GM13976 (cell line): ENCODE results near the gene TYMS.

Experiments used
- DNase-seq: peaks from one replicate; pipeline ENCODE4 v3.0.0; 2012; ENCODE audit warnings: low spot score
- in situ Hi-C: fragments of 300-500 bp; cut with MboI; formaldehyde crosslinking; loops from one replicate; pipeline ENCODE4 v1.12.0; 2022; ENCODE audit warnings: low sequenced_read_pairs, mixed read lengths, inconsistent platforms; ENCODE audit not compliant: unreplicated experiment
- TF ChIP-seq, protein P1 (sequence below): IDR thresholded peaks from 2 replicates; pipeline ENCODE4 v1.5.1; 2012; ENCODE audit warnings: borderline replicate concordance, mild to moderate bottlenecking; ENCODE audit not compliant: insufficient read depth; ENCODE audit errors: extremely low read depth, missing control alignments, control extremely low read depth

The TYMS gene

DNA sequence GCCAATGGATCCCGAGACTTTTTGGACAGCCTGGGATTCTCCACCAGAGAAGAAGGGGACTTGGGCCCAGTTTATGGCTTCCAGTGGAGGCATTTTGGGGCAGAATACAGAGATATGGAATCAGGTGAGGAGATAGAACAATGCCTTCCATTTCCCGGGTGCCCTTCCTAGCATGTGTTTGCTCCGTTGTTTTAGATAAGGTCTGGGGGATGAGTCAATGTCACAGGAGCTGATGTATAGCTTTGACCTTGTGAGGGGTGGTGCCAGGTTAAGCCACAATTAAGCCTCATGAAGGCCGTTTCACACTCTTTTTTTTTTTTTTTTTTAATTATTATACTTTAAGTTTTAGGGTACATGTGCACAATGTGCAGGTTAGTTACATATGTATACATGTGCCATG, 4.7 kb downstream of the TYMS start:
- TF ChIP-seq, protein P1, sequence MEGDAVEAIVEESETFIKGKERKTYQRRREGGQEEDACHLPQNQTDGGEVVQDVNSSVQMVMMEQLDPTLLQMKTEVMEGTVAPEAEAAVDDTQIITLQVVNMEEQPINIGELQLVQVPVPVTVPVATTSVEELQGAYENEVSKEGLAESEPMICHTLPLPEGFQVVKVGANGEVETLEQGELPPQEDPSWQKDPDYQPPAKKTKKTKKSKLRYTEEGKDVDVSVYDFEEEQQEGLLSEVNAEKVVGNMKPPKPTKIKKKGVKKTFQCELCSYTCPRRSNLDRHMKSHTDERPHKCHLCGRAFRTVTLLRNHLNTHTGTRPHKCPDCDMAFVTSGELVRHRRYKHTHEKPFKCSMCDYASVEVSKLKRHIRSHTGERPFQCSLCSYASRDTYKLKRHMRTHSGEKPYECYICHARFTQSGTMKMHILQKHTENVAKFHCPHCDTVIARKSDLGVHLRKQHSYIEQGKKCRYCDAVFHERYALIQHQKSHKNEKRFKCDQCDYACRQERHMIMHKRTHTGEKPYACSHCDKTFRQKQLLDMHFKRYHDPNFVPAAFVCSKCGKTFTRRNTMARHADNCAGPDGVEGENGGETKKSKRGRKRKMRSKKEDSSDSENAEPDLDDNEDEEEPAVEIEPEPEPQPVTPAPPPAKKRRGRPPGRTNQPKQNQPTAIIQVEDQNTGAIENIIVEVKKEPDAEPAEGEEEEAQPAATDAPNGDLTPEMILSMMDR = no peak
- no peak for DNase-seq
- in situ Hi-C loops = no loop called here

DNA sequence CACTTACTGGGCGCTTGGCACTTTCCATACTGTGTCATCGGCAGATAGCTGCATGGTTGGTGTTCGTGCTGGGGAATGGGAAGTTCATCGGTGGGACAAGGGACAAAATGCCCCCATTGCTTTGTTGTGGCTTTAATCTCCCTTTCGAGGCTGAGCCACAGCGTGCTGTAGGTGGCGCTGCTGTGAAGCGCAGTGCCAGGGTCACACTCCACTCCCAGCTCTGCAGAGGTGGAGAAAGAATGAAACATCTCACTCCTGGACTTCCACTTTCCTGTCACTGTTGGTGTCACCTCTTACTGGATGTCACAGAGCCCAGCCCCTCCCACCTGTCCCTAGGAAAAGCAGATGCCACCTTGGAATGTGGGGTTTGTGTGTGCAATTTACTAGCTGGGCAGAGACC, 8.7 kb downstream of the TYMS start:
- TF ChIP-seq, protein P1 = peak; percentile 15
- no peak for DNase-seq
- in situ Hi-C loops = no loop called here

DNA sequence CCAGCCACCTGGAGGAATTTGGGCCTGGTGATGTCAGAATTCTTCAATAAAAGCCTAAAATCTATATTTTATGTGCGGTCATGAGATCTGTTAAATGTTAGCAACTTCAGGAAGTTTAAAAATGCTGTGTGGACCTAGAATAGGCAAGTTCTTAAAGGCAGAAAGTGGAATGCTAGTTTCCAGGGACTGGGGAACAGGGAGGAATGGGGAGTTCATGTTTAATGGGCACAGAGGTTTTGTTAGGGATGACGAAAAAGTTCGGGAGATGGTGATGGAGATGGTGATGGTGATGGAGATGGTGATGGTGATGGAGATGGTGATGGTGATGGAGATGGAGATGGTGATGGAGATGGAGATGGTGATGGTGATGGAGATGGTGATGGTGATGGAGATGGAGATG, 9.2 kb downstream of the TYMS start:
- in situ Hi-C loops = no loop called here
- TF ChIP-seq, protein P1 = no peak
- DNase-seq = no peak

DNA sequence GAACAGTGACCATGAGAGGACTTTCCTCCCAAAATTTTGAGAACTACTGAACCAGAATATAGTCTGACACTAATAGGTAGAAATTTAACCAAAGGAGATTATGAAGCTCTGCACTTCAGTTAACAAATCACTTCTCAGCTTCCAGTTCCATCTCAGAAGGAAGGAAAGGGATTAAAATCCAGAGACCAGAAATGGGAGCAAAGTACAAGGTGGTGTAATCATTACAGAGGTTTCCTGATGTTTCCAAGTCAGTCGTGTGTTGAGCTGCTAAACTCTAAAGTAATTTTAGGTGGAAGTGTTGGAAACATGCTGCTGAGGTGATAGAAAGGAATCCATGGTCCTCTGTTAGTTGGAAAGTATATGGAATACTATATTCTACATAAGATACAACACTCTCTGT, 10.8 kb downstream of the TYMS start:
- DNase-seq = no peak
- TF ChIP-seq, protein P1 = no peak
- in situ Hi-C loops = no loop called here

DNA sequence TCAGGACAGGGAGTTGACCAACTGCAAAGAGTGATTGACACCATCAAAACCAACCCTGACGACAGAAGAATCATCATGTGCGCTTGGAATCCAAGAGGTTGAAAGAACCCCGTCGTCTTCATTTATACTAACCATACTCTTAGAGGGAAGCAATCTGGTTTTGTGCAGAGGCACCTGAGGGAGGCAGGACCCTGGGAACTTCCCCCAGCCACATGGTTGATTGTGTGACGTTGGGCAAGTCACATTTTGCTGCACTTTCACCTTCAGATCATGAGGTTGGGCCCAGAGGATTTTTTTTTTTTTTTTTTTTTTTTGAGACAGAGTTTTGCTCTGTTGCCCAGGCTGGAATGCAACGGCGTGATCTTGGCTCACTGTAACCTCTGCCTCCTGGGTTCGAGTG, 11.6 kb downstream of the TYMS start:
- in situ Hi-C loops = no loop called here
- TF ChIP-seq, protein P1 = no peak
- DNase-seq = no peak

DNA sequence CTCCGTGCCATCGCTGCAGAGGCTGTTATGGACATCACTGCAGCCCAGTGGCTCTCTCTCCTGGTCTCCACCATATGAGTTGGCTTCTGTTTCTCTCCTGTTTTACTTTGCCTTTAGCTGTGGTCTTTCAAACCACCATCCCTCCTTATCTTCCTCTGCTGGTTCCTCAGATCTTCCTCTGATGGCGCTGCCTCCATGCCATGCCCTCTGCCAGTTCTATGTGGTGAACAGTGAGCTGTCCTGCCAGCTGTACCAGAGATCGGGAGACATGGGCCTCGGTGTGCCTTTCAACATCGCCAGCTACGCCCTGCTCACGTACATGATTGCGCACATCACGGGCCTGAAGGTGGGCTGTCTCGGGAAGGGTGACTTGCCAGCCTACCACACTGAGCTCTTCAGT, 13.1 kb downstream of the TYMS start:
- in situ Hi-C loops = no loop called here
- TF ChIP-seq, protein P1 = no peak
- no peak for DNase-seq

DNA sequence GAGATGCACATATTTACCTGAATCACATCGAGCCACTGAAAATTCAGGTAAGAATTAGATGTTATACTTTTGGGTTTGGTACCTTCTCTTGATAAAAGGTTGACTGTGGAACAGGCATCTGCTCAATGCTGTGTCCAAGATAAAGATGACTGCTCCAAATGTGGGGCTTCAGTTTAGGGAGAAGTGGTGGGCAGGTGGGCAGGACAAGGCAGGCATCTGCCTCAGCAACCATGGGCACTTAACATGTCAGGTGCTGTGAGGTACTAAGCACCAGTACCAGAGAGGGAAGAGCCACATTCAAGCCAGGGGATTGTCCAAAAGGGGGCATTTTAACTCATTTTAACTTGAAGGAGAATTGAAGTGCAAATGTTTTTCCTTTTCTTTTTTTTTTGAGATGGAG, 14.0 kb downstream of the TYMS start:
- TF ChIP-seq, protein P1 = no peak
- DNase-seq = no peak
- in situ Hi-C loops = no loop called here
